OCI-LY3 (cell line): ENCODE measurements around the gene HAGH.

Experiments
- H2AFZ ChIP-seq: fragments of 200-600, 300-600 bp; shearing (Covaris generic); 2 replicates; pipeline ENCODE4 v1.6.0; 2014; ENCODE audit warnings: antibody characterized with exemption, low read depth, low read length
- H3K27ac ChIP-seq: fragments of 200-600, 300-600 bp; sonication (generic); 2 replicates; pipeline ENCODE4 v1.5.1; 2014; ENCODE audit warnings: mild to moderate bottlenecking, low read length, moderate library complexity, mixed read lengths
- H3K27me3 ChIP-seq: fragments of 200-600, 300-600 bp; sonication (generic); 2 replicates; pipeline ENCODE4 v1.6.1; 2014; ENCODE audit warnings: low read depth, low read length, mixed read lengths
- H3K36me3 ChIP-seq: fragments of 200-600, 300-600 bp; sonication (generic); replicated peaks from 2 replicates; pipeline ENCODE3; 2014; ENCODE audit warnings: low read depth, low read length, mixed read lengths
- H3K4me1 ChIP-seq: fragments of 300-600, 200-600 bp; sonication (generic); 2 replicates; pipeline ENCODE4 v1.6.1; 2014; ENCODE audit warnings: low read length, mixed read lengths
- H3K4me2 ChIP-seq: fragments of 200-600, 300-600 bp; sonication (generic); 2 replicates; pipeline ENCODE4 v1.6.1; 2014; ENCODE audit warnings: low read length, mixed read lengths
- H3K4me3 ChIP-seq: fragments of 300-600, 200-600 bp; sonication (generic); 2 replicates; pipeline ENCODE4 v1.5.1; 2014; ENCODE audit warnings: antibody characterized with exemption, mild to moderate bottlenecking, low read length, moderate library complexity
- H3K79me2 ChIP-seq: fragments of 300-600, 200-600 bp; shearing (Covaris generic); 2 replicates; pipeline ENCODE4 v1.6.1; 2014; ENCODE audit warnings: mild to moderate bottlenecking, low read length, mixed read lengths
- H3K9ac ChIP-seq: fragments of 300-600, 200-600 bp; shearing (Covaris generic); 2 replicates; pipeline ENCODE4 v1.6.0; 2014; ENCODE audit warnings: mild to moderate bottlenecking, low read length, moderate library complexity
- H3K9me3 ChIP-seq: fragments of 200-600, 300-600 bp; shearing (Covaris generic); 2 replicates; pipeline ENCODE4 v1.6.1; 2014; ENCODE audit warnings: low read length, mixed read lengths; ENCODE audit not compliant: insufficient read depth
- H4K20me1 ChIP-seq: fragments of 200-600, 300-600 bp; sonication (generic); 2 replicates; pipeline ENCODE4 v1.6.1; 2016; ENCODE audit warnings: low read length, mixed read lengths; ENCODE audit not compliant: insufficient read depth
- CTCF ChIP-seq: fragments of 200-600, 300-600 bp; sonication (generic); IDR thresholded peaks from 2 replicates; pipeline ENCODE4 v1.5.1; 2014; ENCODE audit warnings: antibody characterized with exemption, low read length, low read depth
- EZH2phosphoT487 ChIP-seq: fragments of 200-600 bp; shearing (Covaris generic); IDR thresholded peaks from 2 replicates; pipeline ENCODE4 v1.6.1; 2018; ENCODE audit warnings: antibody characterized with exemption, mixed run types, low read depth

HAGH gene

GRCh38 chr16:1788708-1789100 is 37.9 kb downstream of the HAGH start:
- TF ChIP-seq CTCF (no peak), EZH2phosphoT487 (no peak)
- Histone ChIP-seq H4K20me1 (no peaks in the 10 kb centered on the region), H3K4me3 (no peak overlapping the region), H2AFZ (no peak overlapping the region), H3K9me3 (no peaks in the 10 kb centered on the region), H3K27me3 (no peaks in the 10 kb centered on the region), H3K4me1 (peaks cover 5% of the 10 kb centered on the region; the same call in 1 of the 2 replicates), H3K79me2 (peaks cover 40% of the 10 kb centered on the region), H3K4me2 (no peak overlapping the region), H3K9ac (no peak overlapping the region), H3K27ac (no peak overlapping the region), H3K36me3 (no peaks in the 10 kb centered on the region)

- Histone ChIP-seq H3K36me3 (no peaks in the 10 kb centered on the region), H3K27me3 (no peaks in the 10 kb centered on the region)
- no peak for TF ChIP-seq CTCF
- no peak for TF ChIP-seq EZH2phosphoT487
Observed at GRCh38 chr16:1788095-1788707, 38.4 kb downstream of the HAGH start.

GRCh38 chr16:1787322-1788094 is 39.1 kb downstream of the HAGH start:
- Histone ChIP-seq H3K36me3 (no peaks in the 10 kb centered on the region), H3K4me2 (no peak overlapping the region), H3K9ac (no peak overlapping the region), H3K4me3 (no peak overlapping the region), H3K4me1 (peaks cover 5% of the 10 kb centered on the region; the same call in 1 of the 2 replicates), H3K9me3 (no peaks in the 10 kb centered on the region), H4K20me1 (no peaks in the 10 kb centered on the region), H3K27me3 (no peaks in the 10 kb centered on the region), H3K27ac (no peak overlapping the region), H3K79me2 (peaks cover 48% of the 10 kb centered on the region), H2AFZ (no peak overlapping the region)
- TF ChIP-seq CTCF (no peak), EZH2phosphoT487 (no peak)

More at GRCh38 chr16:1788095-1788707, 38.4 kb downstream of the HAGH start:
- no peak overlapping the region for H3K4me2 ChIP-seq
- H3K9me3 ChIP-seq, result no peaks in the 10 kb centered on the region
- H3K4me1 ChIP-seq, result peaks cover 5% of the 10 kb centered on the region; the same call in 1 of the 2 replicates
- H4K20me1 ChIP-seq, result no peaks in the 10 kb centered on the region
- H3K9ac ChIP-seq, result no peak overlapping the region
- no peak overlapping the region for H2AFZ ChIP-seq
- H3K4me3 ChIP-seq, result no peak overlapping the region
- no peak overlapping the region for H3K27ac ChIP-seq
- peaks cover 45% of the 10 kb centered on the region for H3K79me2 ChIP-seq

GRCh38 chr16:1787056-1787321 is 39.6 kb downstream of the HAGH start:
- Histone ChIP-seq H3K27ac (no peak overlapping the region), H3K27me3 (no peaks in the 10 kb centered on the region), H3K36me3 (no peaks in the 10 kb centered on the region), H3K9me3 (no peaks in the 10 kb centered on the region), H3K4me1 (peaks cover 5% of the 10 kb centered on the region; the same call in 1 of the 2 replicates), H3K4me3 (no peak overlapping the region), H3K9ac (no peak overlapping the region), H2AFZ (no peak overlapping the region), H3K79me2 (peaks cover 48% of the 10 kb centered on the region), H4K20me1 (no peaks in the 10 kb centered on the region), H3K4me2 (no peak overlapping the region)
- TF ChIP-seq EZH2phosphoT487, result no peak
